ES-I3 (cell line): Measurements from ENCODE around the gene ANKRD18B.
"Not testable (repeated sequence)": the region's sequence is repeated elsewhere in the genome, so short reads cannot be mapped to it uniquely, and the experiment has no call there.

ENCODE experiments used
- H3K36me3 ChIP-seq: 2 replicates; pipeline ENCODE4 v1.6.1; 2013; ENCODE audit warnings: mild to moderate bottlenecking, low read length, control low read depth, moderate library complexity; ENCODE audit not compliant: insufficient read depth
- H3K4me1 ChIP-seq: 2 replicates; pipeline ENCODE4 v1.6.1; 2013; ENCODE audit warnings: mild to moderate bottlenecking, control low read depth, low read length; ENCODE audit not compliant: insufficient read depth
- H3K9ac ChIP-seq: 2 replicates; pipeline ENCODE4 v1.6.1; 2013; ENCODE audit warnings: low read depth, mild to moderate bottlenecking, low read length, moderate library complexity
- H3K9me3 ChIP-seq: 2 replicates; pipeline ENCODE4 v1.6.1; 2013; ENCODE audit warnings: mild to moderate bottlenecking, low read length, moderate library complexity; ENCODE audit not compliant: control insufficient read depth, insufficient read depth

ANKRD18B gene

GRCh38 chr9:33567776-33568175 is 43.7 kb downstream of the ANKRD18B start:
- not testable (repeated sequence) for H3K9me3 ChIP-seq, H3K36me3 ChIP-seq, H3K9ac ChIP-seq, H3K4me1 ChIP-seq

- H3K36me3 ChIP-seq, H3K4me1 ChIP-seq, H3K9ac ChIP-seq, H3K9me3 ChIP-seq: not testable (repeated sequence)
These were observed 53.7 kb downstream of the ANKRD18B start for GRCh38 chr9:33577786-33578185.

- not testable (repeated sequence) for H3K36me3 ChIP-seq, H3K9ac ChIP-seq, H3K4me1 ChIP-seq, H3K9me3 ChIP-seq
These were observed 55.9 kb downstream of the ANKRD18B start for GRCh38 chr9:33579996-33580395.

GRCh38 chr9:33582686-33583085 is 58.6 kb downstream of the ANKRD18B start:
- not testable (repeated sequence) for H3K36me3 ChIP-seq, H3K4me1 ChIP-seq, H3K9ac ChIP-seq, H3K9me3 ChIP-seq

- not testable (repeated sequence) for H3K9me3 ChIP-seq, H3K36me3 ChIP-seq, H3K9ac ChIP-seq, H3K4me1 ChIP-seq
These were observed 62.1 kb downstream of the ANKRD18B start for GRCh38 chr9:33586128-33586527.

- H3K9ac ChIP-seq, H3K4me1 ChIP-seq, H3K9me3 ChIP-seq, H3K36me3 ChIP-seq: not testable (repeated sequence)
These were observed 63.7 kb downstream of the ANKRD18B start for GRCh38 chr9:33587799-33588198.

- H3K9ac ChIP-seq, H3K36me3 ChIP-seq, H3K9me3 ChIP-seq, H3K4me1 ChIP-seq: not testable (repeated sequence)
These were observed 64.8 kb downstream of the ANKRD18B start for GRCh38 chr9:33588876-33589275.

- H3K9ac ChIP-seq, H3K9me3 ChIP-seq, H3K4me1 ChIP-seq, H3K36me3 ChIP-seq: not testable (repeated sequence)
These were observed 66.8 kb downstream of the ANKRD18B start for GRCh38 chr9:33590857-33591256.

GRCh38 chr9:33596974-33597373 is 72.9 kb downstream of the ANKRD18B start:
- H3K4me1 ChIP-seq, H3K9ac ChIP-seq, H3K9me3 ChIP-seq, H3K36me3 ChIP-seq: not testable (repeated sequence)

GRCh38 chr9:33597386-33597785 is 73.3 kb downstream of the ANKRD18B start:
- not testable (repeated sequence) for H3K9ac ChIP-seq, H3K36me3 ChIP-seq, H3K4me1 ChIP-seq, H3K9me3 ChIP-seq

- H3K9ac ChIP-seq, H3K4me1 ChIP-seq, H3K36me3 ChIP-seq: not testable (repeated sequence)
These were observed 74.8 kb downstream of the ANKRD18B start for GRCh38 chr9:33598796-33599379.

GRCh38 chr9:33600911-33601310 is 76.9 kb downstream of the ANKRD18B start:
- H3K9me3 ChIP-seq, H3K9ac ChIP-seq, H3K4me1 ChIP-seq, H3K36me3 ChIP-seq: not testable (repeated sequence)

More at GRCh38 chr9:33598796-33599379, 74.8 kb downstream of the ANKRD18B start:
- not testable (repeated sequence) for H3K9me3 ChIP-seq

GRCh38 chr9:33604249-33604648 is 80.2 kb downstream of the ANKRD18B start:
- not testable (repeated sequence) for H3K9ac ChIP-seq, H3K36me3 ChIP-seq, H3K9me3 ChIP-seq, H3K4me1 ChIP-seq

GRCh38 chr9:33604936-33605335 is 80.9 kb downstream of the ANKRD18B start:
- not testable (repeated sequence) for H3K9ac ChIP-seq, H3K36me3 ChIP-seq, H3K9me3 ChIP-seq, H3K4me1 ChIP-seq

GRCh38 chr9:33611358-33611757 is 87.3 kb downstream of the ANKRD18B start:
- Histone ChIP-seq H3K9ac (no peak overlapping the region), H3K4me1 (no peaks in the 10 kb centered on the region), H3K9me3 (no peaks in the 10 kb centered on the region), H3K36me3 (no peaks in the 10 kb centered on the region)

GRCh38 chr9:33612410-33612809 is 88.4 kb downstream of the ANKRD18B start:
- not testable (repeated sequence) for H3K4me1 ChIP-seq, H3K9ac ChIP-seq, H3K36me3 ChIP-seq, H3K9me3 ChIP-seq
